MM.1S (cell line): ENCODE measurements around the gene MAGEA2B.
"Not testable (repeated sequence)": the region's sequence is repeated elsewhere in the genome, so short reads cannot be mapped to it uniquely, and the experiment has no call there.

Source experiments
- EZH2 ChIP-seq: fragments of 300-600 bp; sonication (generic); optimal IDR thresholded peaks from 2 replicates; pipeline ENCODE3; 2017; ENCODE audit warnings: low read depth, mild to moderate bottlenecking, antibody characterized with exemption, low read length, mixed read lengths
- TF ChIP-seq, protein P1 (sequence below): fragments of 300-600 bp; sonication (generic); IDR thresholded peaks from 2 replicates; pipeline ENCODE4 v1.5.1; 2016; ENCODE audit warnings: antibody characterized with exemption, low read length, mixed read lengths

DNA sequence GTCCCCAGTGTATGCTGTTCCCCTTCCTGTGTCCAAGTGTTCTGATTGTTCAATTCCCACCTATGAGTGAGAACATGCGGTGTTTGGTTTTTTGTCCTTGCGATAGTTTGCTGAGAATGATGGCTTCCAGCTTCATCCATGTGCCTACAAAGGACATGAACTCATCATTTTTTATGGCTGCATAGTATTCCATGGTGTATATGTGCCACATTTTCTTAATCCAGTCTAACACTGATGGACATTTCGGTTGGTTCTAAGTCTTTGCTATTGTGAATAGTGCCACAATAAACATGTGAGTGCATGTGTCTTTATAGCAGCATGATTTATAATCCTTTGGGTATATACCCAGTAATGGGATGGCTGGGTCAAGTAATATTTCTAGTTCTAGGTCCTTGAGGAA is 39.8 kb upstream of the MAGEA2B start:
- TF ChIP-seq EZH2 = not testable (repeated sequence)
- TF ChIP-seq, protein P1, sequence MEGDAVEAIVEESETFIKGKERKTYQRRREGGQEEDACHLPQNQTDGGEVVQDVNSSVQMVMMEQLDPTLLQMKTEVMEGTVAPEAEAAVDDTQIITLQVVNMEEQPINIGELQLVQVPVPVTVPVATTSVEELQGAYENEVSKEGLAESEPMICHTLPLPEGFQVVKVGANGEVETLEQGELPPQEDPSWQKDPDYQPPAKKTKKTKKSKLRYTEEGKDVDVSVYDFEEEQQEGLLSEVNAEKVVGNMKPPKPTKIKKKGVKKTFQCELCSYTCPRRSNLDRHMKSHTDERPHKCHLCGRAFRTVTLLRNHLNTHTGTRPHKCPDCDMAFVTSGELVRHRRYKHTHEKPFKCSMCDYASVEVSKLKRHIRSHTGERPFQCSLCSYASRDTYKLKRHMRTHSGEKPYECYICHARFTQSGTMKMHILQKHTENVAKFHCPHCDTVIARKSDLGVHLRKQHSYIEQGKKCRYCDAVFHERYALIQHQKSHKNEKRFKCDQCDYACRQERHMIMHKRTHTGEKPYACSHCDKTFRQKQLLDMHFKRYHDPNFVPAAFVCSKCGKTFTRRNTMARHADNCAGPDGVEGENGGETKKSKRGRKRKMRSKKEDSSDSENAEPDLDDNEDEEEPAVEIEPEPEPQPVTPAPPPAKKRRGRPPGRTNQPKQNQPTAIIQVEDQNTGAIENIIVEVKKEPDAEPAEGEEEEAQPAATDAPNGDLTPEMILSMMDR = not testable (repeated sequence)
